ENCODE measurements around the gene FOLR3. TPM values are rescaled to one million over a fixed set of nuclear protein-coding genes. Genes with fewer than 3 reads are reported as not detected.
"Not testable (repeated sequence)": the region's sequence is repeated elsewhere in the genome, so short reads cannot be mapped to it uniquely, and the experiment has no call there.

Gene FOLR3
- total RNA-seq (1 to 10 TPM in 2 of 5 experiments, not detected in 3; 3.4 to 4.6 TPM), polyA plus RNA-seq (not detected), total RNA-seq (not detected)

DNA sequence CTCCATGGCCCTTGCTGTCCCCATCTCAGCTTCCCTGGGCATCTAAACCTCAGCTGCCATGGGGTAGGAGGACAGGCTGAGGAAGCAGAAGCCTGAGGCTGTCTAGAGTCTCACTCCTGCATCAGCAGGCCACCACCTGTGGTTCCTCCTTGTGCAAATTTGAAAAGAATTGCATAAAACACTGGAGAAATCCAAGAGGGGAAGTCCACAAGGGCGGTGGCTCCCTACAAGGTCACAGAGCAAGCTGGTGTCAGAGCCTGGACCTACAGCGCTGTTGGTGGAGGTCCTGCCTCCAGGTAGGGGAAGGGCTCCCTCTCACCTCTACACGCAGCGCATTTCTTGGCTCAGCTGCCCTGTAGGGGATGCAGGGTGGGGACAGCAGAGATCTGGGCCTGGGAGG, at the start of gene FOLR3:
Gene FOLR3 (plus strand): TSS at position 253 of the 400 bp plus-strand sequence. CDS start 228 bp downstream, outside the sequence.
- H3K36me3 ChIP-seq (ENCODE audit: control insufficient read depth in 2 of 3, insufficient read depth in 3 of 3, low read length in 3 of 3); H3K36me3 Mint-ChIP-seq; H3K4me3 ChIP-seq (ENCODE audit: low read length); H3K9me3 ChIP-seq (ENCODE audit: control insufficient read depth in 2 of 3, low read length in 3 of 3); H3K4me1 Mint-ChIP-seq; H3K9me3 Mint-ChIP-seq; DNase-seq; H3K27ac ChIP-seq (ENCODE audit: low read depth, low read length); intact Hi-C loops (cut with micrococcal nuclease); H3K27me3 ChIP-seq (ENCODE audit: control insufficient read depth in 2 of 2, insufficient read depth in 2 of 2, low read length in 2 of 2); H3K4me3 Mint-ChIP-seq; H3K4me1 ChIP-seq (ENCODE audit: control insufficient read depth in 2 of 2, insufficient read depth in 2 of 2, low read length in 2 of 2): not testable (repeated sequence)
- ATAC-seq: peak; percentile 57
- CTCF ChIA-PET: interaction anchor here (0.6 to 0.7 kb wide), 3 partner anchors 8 to 110 kb away, joined by 3 read pairs; no protein-coding TSS in a partner anchor
- POLR2A ChIA-PET: interaction anchor here (0.8 kb wide), 1 partner anchor 15 kb away, joined by 4 read pairs; no protein-coding TSS in a partner anchor
- Mint-ChIP-seq H3K27ac (peak within 1 kb of the TSS in 1 of 9 donors; percentile 28), H3K27me3 (peaks cover 0 to 18% (median 5%) of the 10 kb centered on the region in 5 donors)

DNA sequence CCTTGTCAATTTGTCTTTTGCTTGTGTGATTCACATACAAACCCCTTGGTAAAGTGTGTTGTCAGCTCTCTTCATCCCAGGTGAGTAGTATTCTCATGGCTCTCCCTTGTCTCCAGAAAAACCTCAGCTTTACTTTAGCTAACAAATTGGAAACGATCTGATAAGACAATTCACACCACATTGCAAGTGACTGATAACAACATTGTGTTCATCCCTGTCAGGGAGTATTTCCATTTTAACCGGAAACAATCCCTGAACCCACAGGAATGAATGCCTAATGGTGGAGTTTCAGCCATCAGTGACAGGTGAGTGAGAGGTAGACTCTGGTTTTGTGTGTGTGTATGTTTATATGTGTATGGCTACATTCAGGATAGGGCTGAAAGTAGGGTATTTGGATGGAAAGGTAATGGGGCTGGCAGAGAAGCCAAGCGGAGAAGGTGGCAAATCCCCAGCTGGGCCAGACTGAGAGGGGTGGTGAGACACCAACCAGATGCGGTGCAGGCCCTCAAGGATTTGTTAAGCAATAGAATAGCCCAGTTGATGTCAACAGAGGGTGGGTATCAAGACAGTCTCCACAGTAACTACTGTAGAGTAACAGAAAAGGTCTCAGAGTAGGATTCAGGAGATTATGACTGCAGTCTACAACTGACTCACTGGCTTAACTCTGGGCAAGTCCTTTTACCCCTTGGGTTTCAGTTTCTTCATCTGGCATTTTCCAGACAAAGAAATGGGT, 47.3 kb upstream of the FOLR3 start:
- Histone ChIP-seq H3K9me3 (ENCODE audit: control insufficient read depth in 2 of 3, low read length in 3 of 3) (no peaks in the 10 kb centered on the region), H3K4me3 (ENCODE audit: low read length) (no peak overlapping the region), H3K27me3 (ENCODE audit: control insufficient read depth in 2 of 2, insufficient read depth in 2 of 2, low read length in 2 of 2) (no peaks in the 10 kb centered on the region), H3K4me1 (ENCODE audit: control insufficient read depth in 2 of 2, insufficient read depth in 2 of 2, low read length in 2 of 2) (peaks cover 0 to 3% of the 10 kb centered on the region in 2 donors), H3K27ac (ENCODE audit: low read depth, low read length) (no peak overlapping the region), H3K36me3 (ENCODE audit: control insufficient read depth in 2 of 3, insufficient read depth in 3 of 3, low read length in 3 of 3) (peaks cover 0 to 10% (median 6%) of the 10 kb centered on the region in 3 experiments)
- peaks cover 0 to 15% (median 0%) of the 10 kb centered on the region in 5 donors for H3K36me3 Mint-ChIP-seq
- H3K9me3 Mint-ChIP-seq: no peaks in the 10 kb centered on the region
- CTCF ChIA-PET: interaction anchor here (0.9 to 1.1 kb wide), 2 partner anchors 16 to 63 kb away, joined by 3 to 4 read pairs; no protein-coding TSS in a partner anchor
- peak overlapping the region in 8 of 9 donors; percentile 31 to 81 (median 68) for H3K27ac Mint-ChIP-seq
- H3K4me3 Mint-ChIP-seq: no peak overlapping the region
- intact Hi-C loops (cut with micrococcal nuclease): no loop called here
- no peaks in the 10 kb centered on the region for H3K27me3 Mint-ChIP-seq
- POLR2A ChIA-PET: interaction anchor here (0.7 kb wide), 1 partner anchor 49 kb away, joined by 3 read pairs; no protein-coding TSS in a partner anchor
- no peak for DNase-seq
- no peak for ATAC-seq
- peaks cover 11 to 27% (median 20%) of the 10 kb centered on the region in 7 donors for H3K4me1 Mint-ChIP-seq

DNA sequence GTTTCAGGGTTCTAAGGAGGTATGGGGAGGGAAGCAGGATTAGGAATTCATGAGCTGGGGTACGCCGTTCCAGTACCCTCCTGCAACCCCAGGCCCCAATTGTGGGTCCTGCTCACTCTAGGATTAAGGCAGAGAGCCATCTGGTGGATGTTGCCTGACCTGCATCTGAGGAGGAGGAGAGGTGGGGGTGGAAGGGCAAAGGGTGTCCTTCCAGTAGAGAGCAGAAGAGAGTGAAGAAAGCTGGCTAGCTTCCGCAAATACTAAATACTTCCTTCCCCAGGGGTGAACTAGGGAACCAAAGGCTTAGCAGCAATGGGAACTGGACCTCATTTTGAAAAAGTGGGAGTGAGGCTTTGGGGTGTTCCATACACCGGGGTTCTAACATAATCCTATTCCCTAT, 44.2 kb upstream of the FOLR3 start:
- intact Hi-C loops (cut with micrococcal nuclease): loop anchor here (1.0 kb wide), 4 partner anchors 51 to 114 kb away; no protein-coding TSS in a partner anchor
- H3K27me3 ChIP-seq (ENCODE audit: control insufficient read depth in 2 of 2, insufficient read depth in 2 of 2, low read length in 2 of 2): no peaks in the 10 kb centered on the region
- no peak overlapping the region for H3K4me3 Mint-ChIP-seq
- peaks cover 0 to 3% of the 10 kb centered on the region in 2 donors for H3K4me1 ChIP-seq (ENCODE audit: control insufficient read depth in 2 of 2, insufficient read depth in 2 of 2, low read length in 2 of 2)
- POLR2A ChIA-PET: interaction anchor here (0.8 to 6.0 kb wide), 7 partner anchors 9 to 66 kb away, joined by 3 to 56 read pairs (median 8); partner anchors contain the start of genes ANAPC15 and LRRC51
- peak overlapping the region in 8 of 9 donors; percentile 18 to 90 (median 64) for H3K27ac Mint-ChIP-seq
- CTCF ChIA-PET: interaction anchor here (0.9 to 7.0 kb wide), 22 partner anchors 9 to 114 kb away, joined by 3 to 143 read pairs (median 7); no protein-coding TSS in a partner anchor
- peaks cover 0 to 15% (median 0%) of the 10 kb centered on the region in 5 donors for H3K36me3 Mint-ChIP-seq
- no peaks in the 10 kb centered on the region for H3K9me3 ChIP-seq (ENCODE audit: control insufficient read depth in 2 of 3, low read length in 3 of 3)
- no peak overlapping the region for H3K4me3 ChIP-seq (ENCODE audit: low read length)
- H3K9me3 Mint-ChIP-seq: no peaks in the 10 kb centered on the region
- DNase-seq (peak; percentile 50 to 79 (median 74)), ATAC-seq (peak; percentile 99)
- peaks cover 11 to 18% (median 13%) of the 10 kb centered on the region in 7 donors for H3K4me1 Mint-ChIP-seq
- H3K36me3 ChIP-seq (ENCODE audit: control insufficient read depth in 2 of 3, insufficient read depth in 3 of 3, low read length in 3 of 3): peaks cover 0 to 24% (median 6%) of the 10 kb centered on the region in 3 experiments
- peak overlapping the region; percentile 14 for H3K27ac ChIP-seq (ENCODE audit: low read depth, low read length)
- H3K27me3 Mint-ChIP-seq: no peaks in the 10 kb centered on the region

DNA sequence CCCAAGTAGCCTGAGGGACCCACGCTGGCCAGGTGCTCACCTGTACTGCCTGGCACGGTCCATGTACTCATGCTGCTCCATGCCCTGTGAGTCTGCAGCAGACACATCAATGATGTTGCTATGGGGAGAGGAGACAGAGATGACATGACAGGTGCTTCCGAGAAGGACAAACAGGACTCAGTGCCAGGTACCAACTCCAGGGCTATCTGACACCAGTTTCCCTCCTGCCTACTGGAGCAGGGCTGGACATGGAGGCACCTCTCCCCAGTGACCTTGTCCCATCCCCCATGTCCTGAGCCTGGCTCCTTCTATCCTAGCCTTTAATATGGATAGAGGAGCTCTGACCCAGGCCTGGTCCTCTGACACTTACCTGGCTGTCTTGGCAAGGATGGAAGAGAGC, 36.8 kb upstream of the FOLR3 start:
- peaks cover 0 to 20% (median 5%) of the 10 kb centered on the region in 5 donors for H3K36me3 Mint-ChIP-seq
- H3K4me1 ChIP-seq (ENCODE audit: control insufficient read depth in 2 of 2, insufficient read depth in 2 of 2, low read length in 2 of 2): peaks cover 14 to 15% of the 10 kb centered on the region in 2 donors
- H3K27me3 Mint-ChIP-seq: no peaks in the 10 kb centered on the region
- no peaks in the 10 kb centered on the region for H3K27me3 ChIP-seq (ENCODE audit: control insufficient read depth in 2 of 2, insufficient read depth in 2 of 2, low read length in 2 of 2)
- H3K4me3 ChIP-seq (ENCODE audit: low read length): no peak overlapping the region
- H3K4me1 Mint-ChIP-seq: peaks cover 31 to 39% (median 36%) of the 10 kb centered on the region in 7 donors
- ATAC-seq: no peak
- intact Hi-C loops (cut with micrococcal nuclease): no loop called here
- H3K27ac Mint-ChIP-seq: peak overlapping the region in 2 of 9 donors; percentile 43 to 64
- H3K9me3 Mint-ChIP-seq: no peaks in the 10 kb centered on the region
- H3K4me3 Mint-ChIP-seq: no peak overlapping the region
- H3K36me3 ChIP-seq (ENCODE audit: control insufficient read depth in 2 of 3, insufficient read depth in 3 of 3, low read length in 3 of 3): peaks cover 0 to 58% (median 6%) of the 10 kb centered on the region in 3 experiments
- no peak overlapping the region for H3K27ac ChIP-seq (ENCODE audit: low read depth, low read length)
- POLR2A ChIA-PET: interaction anchor here (0.6 to 2.0 kb wide), 3 partner anchors 13 to 86 kb away, joined by 3 to 10 read pairs (median 4); partner anchors contain the start of gene ANAPC15
- no peak for DNase-seq
- CTCF ChIA-PET: interaction anchor here (0.7 to 1.1 kb wide), 2 partner anchors 78 to 99 kb away, joined by 3 read pairs; no protein-coding TSS in a partner anchor
- H3K9me3 ChIP-seq (ENCODE audit: control insufficient read depth in 2 of 3, low read length in 3 of 3): no peaks in the 10 kb centered on the region

DNA sequence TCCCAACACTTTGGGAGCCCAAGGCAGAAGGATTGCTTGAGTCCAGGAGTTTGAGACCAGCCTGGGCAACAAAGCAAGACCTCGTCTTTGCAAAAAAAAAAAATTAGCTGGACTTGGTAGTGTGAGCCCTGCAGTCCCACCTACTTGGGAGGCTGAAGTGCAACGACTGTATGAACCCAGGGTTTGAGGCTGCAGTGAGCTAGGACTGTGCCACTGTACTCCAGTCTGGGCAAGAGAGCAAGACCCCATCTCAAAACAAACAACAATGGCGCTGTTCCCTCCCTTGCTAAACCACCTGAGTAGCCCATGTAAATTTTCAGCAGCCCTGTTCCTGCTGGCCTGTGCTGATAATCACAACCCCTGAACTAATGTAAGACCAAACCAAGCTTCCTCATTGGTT, 35.5 kb upstream of the FOLR3 start:
- Histone ChIP-seq H3K4me3 (ENCODE audit: low read length) (no peak overlapping the region), H3K36me3 (ENCODE audit: control insufficient read depth in 2 of 3, insufficient read depth in 3 of 3, low read length in 3 of 3) (peaks cover 0 to 49% (median 6%) of the 10 kb centered on the region in 3 experiments)

DNA sequence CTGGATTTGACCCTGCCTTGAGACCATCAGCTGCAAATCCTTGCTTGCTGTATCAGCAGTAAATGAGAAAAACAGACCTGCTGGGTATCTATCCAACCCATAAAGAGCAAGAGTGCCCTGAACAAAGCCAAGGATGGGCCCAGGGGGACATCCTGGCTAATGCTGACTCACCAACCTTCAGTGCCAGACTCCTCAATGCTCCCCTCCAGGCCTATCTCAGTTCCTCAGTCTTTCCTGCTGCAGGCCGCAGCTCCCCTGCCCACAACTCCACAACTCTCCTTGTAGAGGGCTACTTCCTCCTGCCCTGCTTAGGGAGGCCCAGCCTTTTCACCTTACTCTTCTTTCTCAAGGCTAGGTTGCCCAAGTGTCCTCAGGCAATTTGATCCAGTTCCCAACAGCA, 35.1 kb upstream of the FOLR3 start:
- intact Hi-C loops (cut with micrococcal nuclease): no loop called here
- peak overlapping the region; percentile 16 to 98 (median 72) for H3K27ac Mint-ChIP-seq
- H3K9me3 Mint-ChIP-seq: no peaks in the 10 kb centered on the region
- Histone ChIP-seq H3K4me3 (ENCODE audit: low read length) (no peak overlapping the region), H3K9me3 (ENCODE audit: control insufficient read depth in 2 of 3, low read length in 3 of 3) (no peaks in the 10 kb centered on the region), H3K27me3 (ENCODE audit: control insufficient read depth in 2 of 2, insufficient read depth in 2 of 2, low read length in 2 of 2) (no peaks in the 10 kb centered on the region), H3K27ac (ENCODE audit: low read depth, low read length) (no peak overlapping the region), H3K4me1 (ENCODE audit: control insufficient read depth in 2 of 2, insufficient read depth in 2 of 2, low read length in 2 of 2) (peaks cover 20% of the 10 kb centered on the region in 2 donors), H3K36me3 (ENCODE audit: control insufficient read depth in 2 of 3, insufficient read depth in 3 of 3, low read length in 3 of 3) (peaks cover 0 to 45% (median 6%) of the 10 kb centered on the region in 3 experiments)
- ChIA-PET CTCF (interaction anchor here (1.2 to 2.9 kb wide), 5 partner anchors 10 to 84 kb away, joined by 3 to 18 read pairs (median 8); no protein-coding TSS in a partner anchor), POLR2A (interaction anchor here (0.6 to 5.3 kb wide), 10 partner anchors 9 to 106 kb away, joined by 3 to 55 read pairs (median 9); partner anchors contain the start of genes ANAPC15 and IL18BP)
- H3K27me3 Mint-ChIP-seq: no peaks in the 10 kb centered on the region
- H3K4me3 Mint-ChIP-seq: peak overlapping the region in 2 of 10 donors; percentile 20 to 66
- H3K4me1 Mint-ChIP-seq: peaks cover 41 to 49% (median 44%) of the 10 kb centered on the region in 7 donors
- ATAC-seq (no peak), DNase-seq (no peak)
- H3K36me3 Mint-ChIP-seq: peaks cover 4 to 20% (median 5%) of the 10 kb centered on the region in 5 donors

More for the DNA sequence above, 35.5 kb upstream of the FOLR3 start:
- ATAC-seq (no peak), DNase-seq (no peak)
- H3K36me3 Mint-ChIP-seq: peaks cover 0 to 18% (median 5%) of the 10 kb centered on the region in 5 donors
- Histone ChIP-seq H3K4me1 (ENCODE audit: control insufficient read depth in 2 of 2, insufficient read depth in 2 of 2, low read length in 2 of 2) (peaks cover 20% of the 10 kb centered on the region in 2 donors), H3K27ac (ENCODE audit: low read depth, low read length) (no peak overlapping the region), H3K9me3 (ENCODE audit: control insufficient read depth in 2 of 3, low read length in 3 of 3) (no peaks in the 10 kb centered on the region), H3K27me3 (ENCODE audit: control insufficient read depth in 2 of 2, insufficient read depth in 2 of 2, low read length in 2 of 2) (no peaks in the 10 kb centered on the region)
- no peak overlapping the region for H3K4me3 Mint-ChIP-seq
- H3K27ac Mint-ChIP-seq: peak overlapping the region in 5 of 9 donors; percentile 38 to 98 (median 72)
- POLR2A ChIA-PET: interaction anchor here (0.6 to 5.3 kb wide), 9 partner anchors 8 to 106 kb away, joined by 3 to 55 read pairs (median 8); partner anchors contain the start of genes ANAPC15 and IL18BP
- intact Hi-C loops (cut with micrococcal nuclease): no loop called here
- H3K9me3 Mint-ChIP-seq: no peaks in the 10 kb centered on the region
- H3K27me3 Mint-ChIP-seq: no peaks in the 10 kb centered on the region
- peaks cover 41 to 49% (median 44%) of the 10 kb centered on the region in 7 donors for H3K4me1 Mint-ChIP-seq
- CTCF ChIA-PET: interaction anchor here (1.5 to 2.9 kb wide), 3 partner anchors 9 to 84 kb away, joined by 3 to 18 read pairs (median 8); no protein-coding TSS in a partner anchor
